ENCODE results near the gene CCL19. TPM values are rescaled to one million over a fixed set of nuclear protein-coding genes. Genes with fewer than 3 reads are reported as not detected.

The CCL19 gene
- total and polyA plus RNA-seq, 2 of the 8 experiments (the other 6 are each of a cell fraction or from before 2014, with no cell fraction given) = not detected

DNA sequence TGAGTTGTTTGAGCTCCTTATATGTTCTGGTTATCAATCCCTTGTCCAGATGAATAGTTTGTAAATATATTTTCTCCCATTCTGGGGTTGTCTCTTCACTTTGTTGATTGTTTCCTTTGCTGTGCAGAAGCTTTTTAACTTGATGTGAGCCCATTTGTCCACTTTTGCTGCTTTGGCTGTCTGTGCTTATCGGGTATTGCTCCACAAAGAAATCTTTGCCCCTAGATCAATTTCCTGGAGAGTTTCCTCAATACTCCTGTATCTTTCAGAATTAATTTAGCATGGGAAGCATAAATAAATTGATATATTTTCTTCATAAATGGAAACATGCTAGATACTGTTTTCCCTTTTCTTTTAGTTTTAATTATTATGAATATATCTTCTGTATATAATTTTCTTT is 41.4 kb upstream of the CCL19 start (continued):
- TF ChIP-seq HDAC6 (IDR thresholded peaks at IDR 0.05; ENCODE audit: low read depth, low read length) (no peak), CEBPB (IDR thresholded peaks at IDR 0.05; ENCODE audit: low read depth, low read length) (no peak), SP4 (IDR thresholded peaks at IDR 0.05; ENCODE audit: low read length) (no peak), SP2 (IDR thresholded peaks at IDR 0.05; ENCODE audit: low read length) (no peak), TBP (IDR thresholded peaks at IDR 0.05; ENCODE audit: low read depth, low read length) (no peak), SUZ12 (IDR thresholded peaks at IDR 0.05; ENCODE audit: low read length) (no peak), YY1 (IDR thresholded peaks at IDR 0.05; ENCODE audit: low read depth, low read length) (no peak)
- TF ChIP-seq, protein P1, sequence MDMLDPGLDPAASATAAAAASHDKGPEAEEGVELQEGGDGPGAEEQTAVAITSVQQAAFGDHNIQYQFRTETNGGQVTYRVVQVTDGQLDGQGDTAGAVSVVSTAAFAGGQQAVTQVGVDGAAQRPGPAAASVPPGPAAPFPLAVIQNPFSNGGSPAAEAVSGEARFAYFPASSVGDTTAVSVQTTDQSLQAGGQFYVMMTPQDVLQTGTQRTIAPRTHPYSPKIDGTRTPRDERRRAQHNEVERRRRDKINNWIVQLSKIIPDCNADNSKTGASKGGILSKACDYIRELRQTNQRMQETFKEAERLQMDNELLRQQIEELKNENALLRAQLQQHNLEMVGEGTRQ (IDR thresholded peaks at IDR 0.05; ENCODE audit: low read length) = no peak
